ENCODE data around the gene RALGDS.
"Not testable (repeated sequence)": the region's sequence is repeated elsewhere in the genome, so short reads cannot be mapped to it uniquely, and the experiment has no call there.

The RALGDS gene

GRCh38 chr9:133088146-133088750 is 32.8 kb downstream of the RALGDS start:
- H3K9me3 ChIP-seq (ENCODE audit: control insufficient read depth in 1 of 2, low read length in 2 of 2): no peaks in the 10 kb centered on the region
- no peaks in the 10 kb centered on the region for H3K36me3 ChIP-seq (ENCODE audit: control insufficient read depth in 1 of 2, insufficient read depth in 2 of 2, low read length in 2 of 2)
- no peaks in the 10 kb centered on the region for H3K27me3 ChIP-seq (ENCODE audit: control insufficient read depth in 1 of 2, insufficient read depth in 2 of 2, low read length in 2 of 2)
- H3K27ac ChIP-seq (ENCODE audit: low read depth, low read length): no peak overlapping the region
- H3K4me1 ChIP-seq (ENCODE audit: control insufficient read depth in 1 of 2, insufficient read depth in 2 of 2, low read length in 2 of 2): peaks cover 0 to 3% of the 10 kb centered on the region in 2 donors
- H3K9ac ChIP-seq (ENCODE audit: low read depth in 1 of 2, low read length in 2 of 2): no peak overlapping the region
- H3K4me3 ChIP-seq (ENCODE audit: low read depth in 1 of 2, low read length in 2 of 2): no peak overlapping the region

- Histone ChIP-seq H3K4me3 (ENCODE audit: low read depth in 1 of 2, low read length in 2 of 2) (no peak overlapping the region), H3K27me3 (ENCODE audit: control insufficient read depth in 1 of 2, insufficient read depth in 2 of 2, low read length in 2 of 2) (no peaks in the 10 kb centered on the region), H3K27ac (ENCODE audit: low read depth, low read length) (no peak overlapping the region), H3K36me3 (ENCODE audit: control insufficient read depth in 1 of 2, insufficient read depth in 2 of 2, low read length in 2 of 2) (no peaks in the 10 kb centered on the region), H3K4me1 (ENCODE audit: control insufficient read depth in 1 of 2, insufficient read depth in 2 of 2, low read length in 2 of 2) (peaks cover 0 to 3% of the 10 kb centered on the region in 2 donors), H3K9me3 (ENCODE audit: control insufficient read depth in 1 of 2, low read length in 2 of 2) (no peaks in the 10 kb centered on the region), H3K9ac (ENCODE audit: low read depth in 1 of 2, low read length in 2 of 2) (no peak overlapping the region)
Observed at GRCh38 chr9:133087429-133088145, 33.5 kb downstream of the RALGDS start.

- H3K9ac ChIP-seq (ENCODE audit: low read depth in 1 of 2, low read length in 2 of 2): no peak overlapping the region
- H3K4me3 ChIP-seq (ENCODE audit: low read depth in 1 of 2, low read length in 2 of 2): no peak overlapping the region
- no peaks in the 10 kb centered on the region for H3K9me3 ChIP-seq (ENCODE audit: control insufficient read depth in 1 of 2, low read length in 2 of 2)
- no peaks in the 10 kb centered on the region for H3K36me3 ChIP-seq (ENCODE audit: control insufficient read depth in 1 of 2, insufficient read depth in 2 of 2, low read length in 2 of 2)
- no peaks in the 10 kb centered on the region for H3K27me3 ChIP-seq (ENCODE audit: control insufficient read depth in 1 of 2, insufficient read depth in 2 of 2, low read length in 2 of 2)
- H3K27ac ChIP-seq (ENCODE audit: low read depth, low read length): no peak overlapping the region
- H3K4me1 ChIP-seq (ENCODE audit: control insufficient read depth in 1 of 2, insufficient read depth in 2 of 2, low read length in 2 of 2): peaks cover 2 to 3% of the 10 kb centered on the region in 2 donors
Observed at GRCh38 chr9:133086894-133087293, 34.1 kb downstream of the RALGDS start.

GRCh38 chr9:133086212-133086860 is 34.7 kb downstream of the RALGDS start:
- not testable (repeated sequence) for H3K9me3 ChIP-seq (ENCODE audit: control insufficient read depth in 1 of 2, low read length in 2 of 2); H3K27ac ChIP-seq (ENCODE audit: low read depth, low read length); H3K9ac ChIP-seq (ENCODE audit: low read depth in 1 of 2, low read length in 2 of 2); H3K4me3 ChIP-seq (ENCODE audit: low read depth in 1 of 2, low read length in 2 of 2); H3K27me3 ChIP-seq (ENCODE audit: control insufficient read depth in 1 of 2, insufficient read depth in 2 of 2, low read length in 2 of 2); H3K4me1 ChIP-seq (ENCODE audit: control insufficient read depth in 1 of 2, insufficient read depth in 2 of 2, low read length in 2 of 2); H3K36me3 ChIP-seq (ENCODE audit: control insufficient read depth in 1 of 2, insufficient read depth in 2 of 2, low read length in 2 of 2)

- H3K4me1 ChIP-seq (ENCODE audit: control insufficient read depth in 1 of 2, insufficient read depth in 2 of 2, low read length in 2 of 2); H3K4me3 ChIP-seq (ENCODE audit: low read depth in 1 of 2, low read length in 2 of 2); H3K27ac ChIP-seq (ENCODE audit: low read depth, low read length); H3K9ac ChIP-seq (ENCODE audit: low read depth in 1 of 2, low read length in 2 of 2); H3K27me3 ChIP-seq (ENCODE audit: control insufficient read depth in 1 of 2, insufficient read depth in 2 of 2, low read length in 2 of 2); H3K9me3 ChIP-seq (ENCODE audit: control insufficient read depth in 1 of 2, low read length in 2 of 2); H3K36me3 ChIP-seq (ENCODE audit: control insufficient read depth in 1 of 2, insufficient read depth in 2 of 2, low read length in 2 of 2): not testable (repeated sequence)
Observed at GRCh38 chr9:133083688-133084087, 37.4 kb downstream of the RALGDS start.

GRCh38 chr9:133081957-133082644 is 38.9 kb downstream of the RALGDS start:
- H3K4me3 ChIP-seq (ENCODE audit: low read depth in 1 of 2, low read length in 2 of 2); H3K36me3 ChIP-seq (ENCODE audit: control insufficient read depth in 1 of 2, insufficient read depth in 2 of 2, low read length in 2 of 2); H3K27ac ChIP-seq (ENCODE audit: low read depth, low read length); H3K9ac ChIP-seq (ENCODE audit: low read depth in 1 of 2, low read length in 2 of 2); H3K27me3 ChIP-seq (ENCODE audit: control insufficient read depth in 1 of 2, insufficient read depth in 2 of 2, low read length in 2 of 2); H3K4me1 ChIP-seq (ENCODE audit: control insufficient read depth in 1 of 2, insufficient read depth in 2 of 2, low read length in 2 of 2); H3K9me3 ChIP-seq (ENCODE audit: control insufficient read depth in 1 of 2, low read length in 2 of 2): not testable (repeated sequence)

GRCh38 chr9:133080786-133081779 is 40.0 kb downstream of the RALGDS start:
- H3K27ac ChIP-seq (ENCODE audit: low read depth, low read length); H3K27me3 ChIP-seq (ENCODE audit: control insufficient read depth in 1 of 2, insufficient read depth in 2 of 2, low read length in 2 of 2); H3K36me3 ChIP-seq (ENCODE audit: control insufficient read depth in 1 of 2, insufficient read depth in 2 of 2, low read length in 2 of 2); H3K9me3 ChIP-seq (ENCODE audit: control insufficient read depth in 1 of 2, low read length in 2 of 2); H3K9ac ChIP-seq (ENCODE audit: low read depth in 1 of 2, low read length in 2 of 2); H3K4me1 ChIP-seq (ENCODE audit: control insufficient read depth in 1 of 2, insufficient read depth in 2 of 2, low read length in 2 of 2); H3K4me3 ChIP-seq (ENCODE audit: low read depth in 1 of 2, low read length in 2 of 2): not testable (repeated sequence)

- H3K9me3 ChIP-seq (ENCODE audit: control insufficient read depth in 1 of 2, low read length in 2 of 2): no peaks in the 10 kb centered on the region
- no peaks in the 10 kb centered on the region for H3K27me3 ChIP-seq (ENCODE audit: control insufficient read depth in 1 of 2, insufficient read depth in 2 of 2, low read length in 2 of 2)
- H3K36me3 ChIP-seq (ENCODE audit: control insufficient read depth in 1 of 2, insufficient read depth in 2 of 2, low read length in 2 of 2): no peaks in the 10 kb centered on the region
- no peak overlapping the region for H3K27ac ChIP-seq (ENCODE audit: low read depth, low read length)
- no peak overlapping the region for H3K4me3 ChIP-seq (ENCODE audit: low read depth in 1 of 2, low read length in 2 of 2)
- no peak overlapping the region for H3K9ac ChIP-seq (ENCODE audit: low read depth in 1 of 2, low read length in 2 of 2)
- peaks cover 7 to 8% of the 10 kb centered on the region in 2 donors for H3K4me1 ChIP-seq (ENCODE audit: control insufficient read depth in 1 of 2, insufficient read depth in 2 of 2, low read length in 2 of 2)
Observed at GRCh38 chr9:133080161-133080560, 40.9 kb downstream of the RALGDS start.

- H3K27ac ChIP-seq (ENCODE audit: low read depth, low read length): no peak overlapping the region
Observed at GRCh38 chr9:133078486-133078885, 42.6 kb downstream of the RALGDS start.

More at GRCh38 chr9:133078486-133078885, 42.6 kb downstream of the RALGDS start:
- Histone ChIP-seq H3K27me3 (ENCODE audit: control insufficient read depth in 1 of 2, insufficient read depth in 2 of 2, low read length in 2 of 2) (no peaks in the 10 kb centered on the region), H3K4me3 (ENCODE audit: low read depth in 1 of 2, low read length in 2 of 2) (no peak overlapping the region), H3K36me3 (ENCODE audit: control insufficient read depth in 1 of 2, insufficient read depth in 2 of 2, low read length in 2 of 2) (no peaks in the 10 kb centered on the region), H3K9ac (ENCODE audit: low read depth in 1 of 2, low read length in 2 of 2) (no peak overlapping the region), H3K4me1 (ENCODE audit: control insufficient read depth in 1 of 2, insufficient read depth in 2 of 2, low read length in 2 of 2) (peaks cover 7 to 13% of the 10 kb centered on the region in 2 donors), H3K9me3 (ENCODE audit: control insufficient read depth in 1 of 2, low read length in 2 of 2) (no peaks in the 10 kb centered on the region)
